ENCODE results near the gene CSN1S1.
"Not testable (repeated sequence)": the region's sequence is repeated elsewhere in the genome, so short reads cannot be mapped to it uniquely, and the experiment has no call there.

The CSN1S1 gene

DNA sequence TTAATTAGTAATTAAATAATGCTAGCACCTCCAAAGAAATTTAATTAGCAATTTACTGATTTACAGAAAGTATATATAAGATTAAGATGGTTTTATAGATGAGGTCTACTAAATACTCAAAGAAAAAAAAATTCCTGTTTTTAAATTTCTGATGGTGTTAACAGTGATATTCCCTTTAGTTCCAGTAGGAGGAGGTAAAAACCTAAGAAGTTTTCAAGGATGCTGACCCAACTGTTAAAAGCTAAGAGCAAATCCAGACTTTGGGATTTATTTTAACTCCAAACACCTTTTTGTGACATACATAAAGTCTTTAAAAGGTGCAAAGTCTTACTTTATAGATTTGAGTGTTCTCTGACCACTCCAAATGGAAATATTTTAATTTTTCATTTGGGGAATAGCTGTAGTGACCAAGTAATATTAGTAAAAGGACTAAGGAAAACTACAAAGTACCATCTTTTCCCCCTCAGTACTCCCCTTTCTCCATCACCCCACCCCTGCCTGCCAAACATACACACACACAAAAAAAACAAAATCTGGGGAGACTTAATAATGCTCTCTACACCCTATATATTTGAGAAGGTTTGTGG is 34.2 kb upstream of the CSN1S1 start:
- no peak for DNase-seq
- Histone ChIP-seq H3K9me3 (ENCODE audit: severe bottlenecking) (no peaks in the 10 kb centered on the region), H3K36me3 (no peaks in the 10 kb centered on the region), H3K27me3 (ENCODE audit: insufficient read depth, low read depth, severe bottlenecking) (no peaks in the 10 kb centered on the region), H3K27ac (no peak overlapping the region), H3K4me3 (ENCODE audit: low read depth, low read length) (no peak overlapping the region)
- TF ChIP-seq, protein P1, sequence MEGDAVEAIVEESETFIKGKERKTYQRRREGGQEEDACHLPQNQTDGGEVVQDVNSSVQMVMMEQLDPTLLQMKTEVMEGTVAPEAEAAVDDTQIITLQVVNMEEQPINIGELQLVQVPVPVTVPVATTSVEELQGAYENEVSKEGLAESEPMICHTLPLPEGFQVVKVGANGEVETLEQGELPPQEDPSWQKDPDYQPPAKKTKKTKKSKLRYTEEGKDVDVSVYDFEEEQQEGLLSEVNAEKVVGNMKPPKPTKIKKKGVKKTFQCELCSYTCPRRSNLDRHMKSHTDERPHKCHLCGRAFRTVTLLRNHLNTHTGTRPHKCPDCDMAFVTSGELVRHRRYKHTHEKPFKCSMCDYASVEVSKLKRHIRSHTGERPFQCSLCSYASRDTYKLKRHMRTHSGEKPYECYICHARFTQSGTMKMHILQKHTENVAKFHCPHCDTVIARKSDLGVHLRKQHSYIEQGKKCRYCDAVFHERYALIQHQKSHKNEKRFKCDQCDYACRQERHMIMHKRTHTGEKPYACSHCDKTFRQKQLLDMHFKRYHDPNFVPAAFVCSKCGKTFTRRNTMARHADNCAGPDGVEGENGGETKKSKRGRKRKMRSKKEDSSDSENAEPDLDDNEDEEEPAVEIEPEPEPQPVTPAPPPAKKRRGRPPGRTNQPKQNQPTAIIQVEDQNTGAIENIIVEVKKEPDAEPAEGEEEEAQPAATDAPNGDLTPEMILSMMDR (IDR thresholded peaks at IDR 0.05; ENCODE audit: low read depth, low read length), result 0 out of 2 replicates have a peak, but pooled peaks have one; percentile 10

DNA sequence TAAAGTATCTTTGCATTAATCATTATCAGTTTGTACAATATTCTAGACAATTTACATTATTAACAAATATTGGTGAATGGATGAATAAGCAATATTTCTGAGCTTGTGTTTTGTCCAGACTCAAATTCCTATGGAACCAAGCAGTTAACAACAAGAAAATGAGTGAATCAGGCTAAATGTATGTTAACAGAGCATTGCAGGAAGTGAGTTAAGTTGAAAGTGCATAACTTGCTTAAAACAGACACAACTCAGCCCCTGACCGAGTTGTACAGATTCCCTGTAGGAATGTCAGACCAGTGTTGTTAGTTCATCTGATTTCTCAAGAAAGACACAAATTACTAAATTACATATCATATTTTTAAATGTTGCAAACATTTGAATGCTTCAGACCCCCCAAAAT is 23.7 kb upstream of the CSN1S1 start:
- H3K36me3 ChIP-seq, result no peaks in the 10 kb centered on the region
- H3K27ac ChIP-seq, result no peak overlapping the region
- TF ChIP-seq, protein P1 (IDR thresholded peaks at IDR 0.05; ENCODE audit: low read depth, low read length), result no peak
- DNase-seq, result no peak
- no peaks in the 10 kb centered on the region for H3K9me3 ChIP-seq (ENCODE audit: severe bottlenecking)
- no peak overlapping the region for H3K4me3 ChIP-seq (ENCODE audit: low read depth, low read length)
- H3K27me3 ChIP-seq (ENCODE audit: insufficient read depth, low read depth, severe bottlenecking), result no peaks in the 10 kb centered on the region

DNA sequence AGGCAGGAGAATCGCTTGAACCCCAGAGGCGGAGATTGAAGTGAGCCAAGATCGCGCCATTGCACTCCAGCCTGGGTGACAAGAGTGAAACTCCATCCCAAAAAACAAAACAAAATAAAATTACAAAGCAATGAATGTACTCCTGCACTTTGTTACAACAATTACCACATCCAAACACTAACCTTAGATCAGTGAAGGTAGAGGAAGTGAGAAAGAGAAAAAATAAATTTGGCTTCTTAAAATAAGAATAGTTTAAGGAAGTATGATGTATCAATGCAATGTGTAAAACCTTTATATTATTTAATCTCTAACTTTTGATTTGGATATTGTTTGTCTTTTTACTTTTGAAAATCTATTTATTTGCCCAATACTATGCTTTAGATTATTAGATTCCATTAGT is 21.7 kb upstream of the CSN1S1 start:
- no peak for DNase-seq
- TF ChIP-seq, protein P1 (IDR thresholded peaks at IDR 0.05; ENCODE audit: low read depth, low read length), result no peak
- H3K4me3 ChIP-seq (ENCODE audit: low read depth, low read length), result no peak overlapping the region
- no peak overlapping the region for H3K27ac ChIP-seq
- H3K36me3 ChIP-seq, result no peaks in the 10 kb centered on the region
- no peaks in the 10 kb centered on the region for H3K9me3 ChIP-seq (ENCODE audit: severe bottlenecking)
- H3K27me3 ChIP-seq (ENCODE audit: insufficient read depth, low read depth, severe bottlenecking), result no peaks in the 10 kb centered on the region

DNA sequence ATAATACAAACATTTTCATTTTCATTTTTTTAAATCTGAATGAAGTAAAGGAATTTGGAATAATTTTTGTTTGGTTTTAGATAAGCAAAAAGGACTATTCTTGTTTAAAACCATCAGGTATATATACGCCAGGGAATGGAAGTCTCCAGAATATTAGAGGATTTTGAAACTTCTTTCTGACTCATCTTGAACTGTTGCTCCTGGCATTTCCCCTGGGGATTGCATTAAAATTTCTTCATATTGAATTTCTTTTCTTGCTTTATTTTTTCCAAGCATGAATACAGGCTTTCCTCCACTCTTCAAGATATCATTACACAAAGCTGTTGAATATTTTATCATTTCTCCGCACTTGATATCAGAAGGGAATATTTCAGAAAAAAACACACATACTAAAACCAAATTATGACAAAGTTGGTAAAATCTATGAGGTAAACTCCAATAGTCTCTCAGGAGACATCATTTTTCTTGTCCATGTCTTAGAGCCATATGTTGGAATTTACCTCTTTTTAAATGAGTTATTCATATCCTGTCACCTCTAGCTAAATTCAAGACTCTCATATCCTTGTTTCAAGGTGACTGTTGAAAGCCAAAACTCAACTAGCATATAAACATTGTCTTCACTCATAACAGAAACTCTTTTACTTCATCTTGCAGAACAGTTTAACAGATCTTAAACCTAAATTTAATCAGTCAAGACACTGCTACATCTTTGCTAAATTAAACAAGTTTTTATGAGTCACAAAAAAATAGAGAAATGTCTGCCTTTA is 20.7 kb upstream of the CSN1S1 start:
- Histone ChIP-seq H3K27me3 (ENCODE audit: insufficient read depth, low read depth, severe bottlenecking) (no peaks in the 10 kb centered on the region), H3K9me3 (ENCODE audit: severe bottlenecking) (no peaks in the 10 kb centered on the region), H3K27ac (no peak overlapping the region), H3K4me3 (ENCODE audit: low read depth, low read length) (no peak overlapping the region), H3K36me3 (no peaks in the 10 kb centered on the region)
- TF ChIP-seq, protein P1 (IDR thresholded peaks at IDR 0.05; ENCODE audit: low read depth, low read length), result no peak
- DNase-seq, result no peak

DNA sequence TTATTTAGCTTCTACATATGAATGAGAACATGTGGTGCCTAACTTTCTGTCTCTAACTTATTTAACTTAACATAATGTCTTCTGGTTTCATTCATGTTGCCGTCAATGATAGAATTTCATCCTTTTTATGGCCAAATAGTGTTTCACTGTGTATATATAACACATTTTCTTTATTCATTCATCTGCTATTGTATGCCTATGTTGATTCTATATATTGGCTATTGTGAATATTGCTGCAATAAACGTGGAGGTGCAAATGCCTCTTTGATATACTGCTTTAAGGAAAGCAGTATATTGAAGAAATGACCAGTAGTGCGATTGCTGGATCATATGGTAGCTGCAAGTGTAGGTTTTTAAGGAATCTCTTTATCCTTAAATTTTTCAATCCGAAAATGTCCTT is 10.0 kb upstream of the CSN1S1 start:
- H3K9me3 ChIP-seq (ENCODE audit: severe bottlenecking), result no peaks in the 10 kb centered on the region
- TF ChIP-seq, protein P1 (IDR thresholded peaks at IDR 0.05; ENCODE audit: low read depth, low read length), result no peak
- no peak overlapping the region for H3K4me3 ChIP-seq (ENCODE audit: low read depth, low read length)

DNA sequence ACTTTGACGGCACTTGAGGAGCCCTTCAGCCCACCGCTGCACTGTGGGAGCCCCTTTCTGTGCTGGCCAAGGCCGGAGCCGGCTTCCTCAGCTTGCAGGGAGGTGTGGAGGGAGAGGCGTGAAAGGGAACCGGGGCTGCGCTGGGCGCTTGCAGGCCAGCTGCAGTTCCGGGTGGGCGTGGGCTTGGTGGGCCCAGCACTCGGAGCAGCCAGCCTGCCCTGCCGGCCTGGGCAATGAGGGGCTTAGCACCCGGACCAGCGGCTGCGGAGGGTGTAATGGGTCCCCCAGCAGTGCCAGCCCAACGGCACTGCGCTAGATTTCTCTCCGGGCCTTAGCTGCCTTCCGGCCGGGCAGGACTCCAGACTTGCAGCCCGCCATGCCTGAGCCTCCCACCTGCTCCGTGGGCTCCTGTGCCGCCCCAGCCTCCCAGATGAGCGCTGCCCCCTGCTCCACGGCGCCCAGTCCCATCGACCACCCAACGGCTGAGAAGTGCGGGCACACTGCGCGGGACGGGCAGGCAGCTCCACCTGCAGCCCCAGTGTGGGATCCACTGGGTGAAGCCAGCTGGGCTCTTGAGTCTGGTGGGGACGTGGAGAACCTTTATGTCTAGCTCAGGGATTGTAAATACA is 7.0 kb upstream of the CSN1S1 start:
- not testable (repeated sequence) for DNase-seq; H3K27ac ChIP-seq; H3K36me3 ChIP-seq; H3K27me3 ChIP-seq (ENCODE audit: insufficient read depth, low read depth, severe bottlenecking); H3K9me3 ChIP-seq (ENCODE audit: severe bottlenecking); H3K4me3 ChIP-seq (ENCODE audit: low read depth, low read length)

More for the DNA sequence above, 10.0 kb upstream of the CSN1S1 start:
- no peak for DNase-seq
- H3K27ac ChIP-seq, result no peak overlapping the region
- no peaks in the 10 kb centered on the region for H3K27me3 ChIP-seq (ENCODE audit: insufficient read depth, low read depth, severe bottlenecking)
- no peaks in the 10 kb centered on the region for H3K36me3 ChIP-seq
